ENCODE data around the gene REPS2. TPM values are rescaled to one million over a fixed set of nuclear protein-coding genes. Genes with fewer than 3 reads are reported as not detected.

The REPS2 gene
- total and polyA plus RNA-seq, 4 experiments from 2014 or later: 0.09 to 1.4 (median 0.61) TPM

DNA sequence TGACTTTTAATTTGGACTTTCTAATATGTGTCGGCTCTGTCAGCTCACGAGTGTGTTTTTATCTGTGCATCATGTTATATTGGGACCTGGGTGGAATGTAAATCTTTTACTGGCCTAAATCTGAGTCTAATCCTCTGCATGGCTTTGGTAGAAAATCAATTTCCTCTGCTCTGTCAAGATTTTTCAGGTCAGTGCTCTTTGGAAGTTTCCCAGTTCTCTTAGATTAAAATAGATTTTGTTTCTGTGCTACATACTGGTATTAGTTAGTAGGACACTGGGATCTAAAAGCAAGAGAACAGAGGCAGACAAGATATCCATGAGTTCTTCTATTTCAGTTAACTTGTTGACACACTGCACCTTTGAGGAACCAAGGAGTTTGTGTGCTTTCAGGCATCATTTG is 39.7 kb downstream of the REPS2 start:
- Histone ChIP-seq H3K27me3 (ENCODE audit: insufficient read depth, low read length) (no peaks in the 10 kb centered on the region), H3K9me3 (ENCODE audit: control insufficient read depth in 1 of 2, low read length in 2 of 2) (no peaks in the 10 kb centered on the region), H3K4me3 (ENCODE audit: low read length in 2 of 2) (no peak overlapping the region), H3K36me3 (ENCODE audit: insufficient read depth, low read length) (no peaks in the 10 kb centered on the region), H3K27ac (ENCODE audit: low read depth, low read length) (no peak overlapping the region), H3K4me1 (ENCODE audit: insufficient read depth, low read length) (no peaks in the 10 kb centered on the region)
- intact Hi-C loops (cut with micrococcal nuclease): no loop called here
- no peak overlapping the region for H3K4me3 Mint-ChIP-seq
- H3K9me3 Mint-ChIP-seq: peaks cover 0 to 8% (median 3%) of the 10 kb centered on the region in 8 donors
- no peak overlapping the region for H3K27ac Mint-ChIP-seq
- H3K36me3 Mint-ChIP-seq: peaks cover 0 to 5% of the 10 kb centered on the region in 2 donors
- POLR2A ChIA-PET (ENCODE audit: partially characterized antibody): no interaction called here
- CTCF ChIA-PET (ENCODE audit: partially characterized antibody): no interaction called here
- H3K27me3 Mint-ChIP-seq: peaks cover 0 to 3% of the 10 kb centered on the region in 2 donors
- DNase-seq: no peak
- H3K4me1 Mint-ChIP-seq: no peaks in the 10 kb centered on the region

DNA sequence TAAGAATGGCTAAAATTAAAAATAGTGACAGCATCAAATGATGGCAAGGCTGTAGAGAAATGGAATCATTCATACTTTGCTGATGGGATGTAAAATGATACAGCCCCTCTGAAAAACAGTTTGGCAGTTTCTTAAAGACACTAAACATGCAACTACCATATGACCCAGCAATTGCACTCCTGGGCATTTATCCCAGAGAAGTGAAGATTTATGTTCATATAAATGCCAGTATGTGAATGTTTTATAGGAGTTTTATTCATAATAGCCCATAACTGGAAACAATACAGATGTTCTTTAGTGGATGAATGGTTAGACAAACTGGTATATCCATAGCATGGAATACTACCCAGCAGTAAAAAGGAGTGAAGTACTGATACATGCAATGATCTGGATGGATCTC is 43.3 kb downstream of the REPS2 start:
- Histone ChIP-seq H3K9me3 (ENCODE audit: control insufficient read depth in 1 of 2, low read length in 2 of 2) (no peaks in the 10 kb centered on the region), H3K4me1 (ENCODE audit: insufficient read depth, low read length) (no peaks in the 10 kb centered on the region), H3K27ac (ENCODE audit: low read depth, low read length) (no peak overlapping the region), H3K4me3 (ENCODE audit: low read length in 2 of 2) (no peak overlapping the region), H3K27me3 (ENCODE audit: insufficient read depth, low read length) (no peaks in the 10 kb centered on the region), H3K36me3 (ENCODE audit: insufficient read depth, low read length) (no peaks in the 10 kb centered on the region)
- POLR2A ChIA-PET (ENCODE audit: partially characterized antibody): no interaction called here
- H3K27ac Mint-ChIP-seq: no peak overlapping the region
- no peak for DNase-seq
- H3K4me1 Mint-ChIP-seq: no peaks in the 10 kb centered on the region
- H3K27me3 Mint-ChIP-seq: peaks cover 0 to 3% of the 10 kb centered on the region in 2 donors
- CTCF ChIA-PET (ENCODE audit: partially characterized antibody): no interaction called here
- intact Hi-C loops (cut with micrococcal nuclease): no loop called here
- H3K4me3 Mint-ChIP-seq: no peak overlapping the region
- peaks cover 0 to 4% (median 0%) of the 10 kb centered on the region in 8 donors for H3K9me3 Mint-ChIP-seq
- H3K36me3 Mint-ChIP-seq: no peaks in the 10 kb centered on the region

DNA sequence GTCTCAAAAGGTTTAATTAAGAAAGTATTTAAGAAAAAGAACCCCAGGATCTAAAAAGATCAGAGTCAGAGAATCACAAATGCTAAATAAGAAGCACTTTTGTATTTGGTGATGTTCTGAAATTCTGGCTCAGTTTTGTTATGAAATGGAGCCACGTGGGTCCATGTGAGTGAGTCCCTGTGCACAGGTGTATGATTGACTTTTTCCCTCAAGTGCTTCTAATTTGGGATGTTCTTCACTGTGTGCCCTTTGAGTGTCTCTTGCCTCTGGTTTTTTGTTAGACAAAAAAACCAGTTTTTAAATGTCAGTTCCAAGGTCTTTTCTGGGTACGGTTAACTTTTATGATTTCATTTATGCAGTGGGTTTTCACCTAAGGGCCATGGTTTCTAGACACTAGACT is 44.4 kb downstream of the REPS2 start:
- no peak overlapping the region for H3K27ac Mint-ChIP-seq
- ChIA-PET CTCF (ENCODE audit: partially characterized antibody) (no interaction called here), POLR2A (ENCODE audit: partially characterized antibody) (no interaction called here)
- no peak for DNase-seq
- Histone ChIP-seq H3K9me3 (ENCODE audit: control insufficient read depth in 1 of 2, low read length in 2 of 2) (no peaks in the 10 kb centered on the region), H3K4me3 (ENCODE audit: low read length in 2 of 2) (no peak overlapping the region), H3K27me3 (ENCODE audit: insufficient read depth, low read length) (no peaks in the 10 kb centered on the region), H3K27ac (ENCODE audit: low read depth, low read length) (no peak overlapping the region), H3K4me1 (ENCODE audit: insufficient read depth, low read length) (no peaks in the 10 kb centered on the region), H3K36me3 (ENCODE audit: insufficient read depth, low read length) (no peaks in the 10 kb centered on the region)
- no peak overlapping the region for H3K4me3 Mint-ChIP-seq
- peaks cover 0 to 3% of the 10 kb centered on the region in 2 donors for H3K27me3 Mint-ChIP-seq
- H3K36me3 Mint-ChIP-seq: no peaks in the 10 kb centered on the region
- intact Hi-C loops (cut with micrococcal nuclease): no loop called here
- peaks cover 0 to 4% (median 0%) of the 10 kb centered on the region in 8 donors for H3K9me3 Mint-ChIP-seq
- no peaks in the 10 kb centered on the region for H3K4me1 Mint-ChIP-seq

DNA sequence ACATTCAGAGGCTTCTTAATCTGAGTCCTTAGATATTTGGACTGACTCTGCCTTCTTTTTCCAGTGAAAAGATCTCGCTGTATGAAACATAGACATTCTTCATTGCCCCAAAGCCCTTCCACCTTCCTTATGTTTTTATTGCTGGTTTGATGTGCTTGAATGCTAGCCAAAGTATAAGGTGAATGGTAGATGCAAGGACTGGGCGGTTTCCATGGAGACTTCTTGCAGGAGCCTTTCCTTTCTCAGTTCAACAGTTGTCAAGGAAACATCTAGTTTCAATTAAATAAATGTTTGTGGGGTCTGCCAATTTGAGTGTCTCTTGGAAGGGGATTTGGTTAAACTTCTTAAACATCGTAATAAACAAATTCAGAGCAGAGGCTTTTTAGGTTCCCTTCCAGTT is 46.0 kb downstream of the REPS2 start:
- peaks cover 0 to 3% of the 10 kb centered on the region in 2 donors for H3K27me3 Mint-ChIP-seq
- Histone ChIP-seq H3K9me3 (ENCODE audit: control insufficient read depth in 1 of 2, low read length in 2 of 2) (no peaks in the 10 kb centered on the region), H3K27me3 (ENCODE audit: insufficient read depth, low read length) (no peaks in the 10 kb centered on the region), H3K27ac (ENCODE audit: low read depth, low read length) (no peak overlapping the region), H3K4me3 (ENCODE audit: low read length in 2 of 2) (no peak overlapping the region), H3K36me3 (ENCODE audit: insufficient read depth, low read length) (no peaks in the 10 kb centered on the region), H3K4me1 (ENCODE audit: insufficient read depth, low read length) (no peaks in the 10 kb centered on the region)
- no peak overlapping the region for H3K27ac Mint-ChIP-seq
- ChIA-PET POLR2A (ENCODE audit: partially characterized antibody) (no interaction called here), CTCF (ENCODE audit: partially characterized antibody) (no interaction called here)
- DNase-seq: no peak
- intact Hi-C loops (cut with micrococcal nuclease): no loop called here
- peaks cover 0 to 4% (median 0%) of the 10 kb centered on the region in 8 donors for H3K9me3 Mint-ChIP-seq
- H3K4me1 Mint-ChIP-seq: no peaks in the 10 kb centered on the region
- H3K4me3 Mint-ChIP-seq: no peak overlapping the region
- no peaks in the 10 kb centered on the region for H3K36me3 Mint-ChIP-seq

DNA sequence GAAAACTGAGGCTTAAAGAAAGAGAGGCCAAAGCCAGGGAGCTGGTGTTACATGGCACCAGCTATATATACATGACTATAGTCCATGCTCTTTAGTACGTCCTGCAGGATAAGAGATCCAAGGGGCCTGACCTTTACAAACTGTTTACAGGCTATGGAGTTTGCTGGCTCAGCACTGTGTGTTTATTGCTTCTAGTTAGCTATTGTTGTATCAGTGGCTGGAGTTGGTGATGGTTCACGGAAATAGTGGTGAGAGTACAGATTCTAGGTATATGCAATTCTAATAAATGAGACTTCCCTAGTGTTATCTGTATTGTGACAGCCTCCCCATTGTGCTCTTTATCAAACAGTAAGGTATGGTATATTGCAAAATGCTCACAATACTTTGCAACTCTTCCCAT is 46.5 kb downstream of the REPS2 start:
- H3K9me3 ChIP-seq (ENCODE audit: control insufficient read depth in 1 of 2, low read length in 2 of 2): no peaks in the 10 kb centered on the region
- DNase-seq: no peak
- H3K9me3 Mint-ChIP-seq: peaks cover 0 to 2% (median 0%) of the 10 kb centered on the region in 8 donors
- intact Hi-C loops (cut with micrococcal nuclease): no loop called here
- H3K4me1 Mint-ChIP-seq: no peaks in the 10 kb centered on the region
- H3K27ac ChIP-seq (ENCODE audit: low read depth, low read length): no peak overlapping the region
- no peaks in the 10 kb centered on the region for H3K27me3 ChIP-seq (ENCODE audit: insufficient read depth, low read length)
- H3K27me3 Mint-ChIP-seq: peaks cover 0 to 3% of the 10 kb centered on the region in 2 donors
- H3K36me3 Mint-ChIP-seq: no peaks in the 10 kb centered on the region
- H3K27ac Mint-ChIP-seq: no peak overlapping the region
- CTCF ChIA-PET (ENCODE audit: partially characterized antibody): no interaction called here
- no peaks in the 10 kb centered on the region for H3K4me1 ChIP-seq (ENCODE audit: insufficient read depth, low read length)
- POLR2A ChIA-PET (ENCODE audit: partially characterized antibody): no interaction called here
- no peak overlapping the region for H3K4me3 Mint-ChIP-seq
- no peak overlapping the region for H3K4me3 ChIP-seq (ENCODE audit: low read length in 2 of 2)
- no peaks in the 10 kb centered on the region for H3K36me3 ChIP-seq (ENCODE audit: insufficient read depth, low read length)

DNA sequence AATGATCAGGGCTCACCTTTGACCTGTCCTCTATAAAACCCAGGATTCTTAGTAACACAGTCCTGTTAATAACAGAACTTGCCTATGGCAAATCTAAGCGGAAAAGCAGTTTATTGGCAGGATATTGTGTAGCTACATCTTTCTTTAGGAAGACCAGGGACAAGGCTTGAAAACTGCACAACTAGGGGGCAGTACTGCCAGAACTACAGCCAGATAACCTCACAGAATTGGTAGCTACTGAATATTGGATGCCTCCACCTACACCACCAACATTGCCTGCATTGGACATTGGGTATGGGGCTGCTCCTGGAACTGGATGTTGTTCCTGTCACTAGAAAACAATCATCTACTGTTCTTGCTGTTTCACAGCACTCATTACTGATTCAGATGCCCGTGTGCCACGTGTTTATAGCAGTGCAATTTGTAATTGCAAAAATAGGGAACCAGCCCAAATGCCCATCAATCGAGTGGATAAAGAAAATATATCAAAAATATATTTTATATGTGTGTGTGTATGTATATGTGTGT is 47.4 kb downstream of the REPS2 start:
- no peaks in the 10 kb centered on the region for H3K4me1 Mint-ChIP-seq
- CTCF ChIA-PET (ENCODE audit: partially characterized antibody): no interaction called here
- no peaks in the 10 kb centered on the region for H3K9me3 Mint-ChIP-seq

DNA sequence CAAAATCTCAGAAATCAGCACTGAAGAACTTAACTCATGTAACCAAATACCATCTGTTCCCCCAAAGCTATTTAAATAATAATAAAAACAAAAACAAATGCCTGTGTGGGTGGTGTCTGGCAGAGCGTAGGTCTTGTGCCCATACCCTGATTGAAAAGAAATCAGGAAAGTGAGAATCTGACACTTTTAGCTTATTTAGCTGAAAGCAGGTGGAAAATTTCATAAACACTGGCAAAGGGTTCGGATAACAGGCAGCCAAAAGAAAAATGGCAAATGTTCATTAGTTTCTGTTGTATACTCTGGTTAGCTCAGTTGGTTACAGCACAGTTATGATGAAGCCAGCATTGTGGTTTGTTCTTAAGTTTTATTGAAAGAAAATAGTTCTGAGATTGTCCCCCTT is 48.3 kb downstream of the REPS2 start:
- Histone ChIP-seq H3K27ac (ENCODE audit: low read depth, low read length) (no peak overlapping the region), H3K4me1 (ENCODE audit: insufficient read depth, low read length) (no peaks in the 10 kb centered on the region), H3K9me3 (ENCODE audit: control insufficient read depth in 1 of 2, low read length in 2 of 2) (no peaks in the 10 kb centered on the region), H3K36me3 (ENCODE audit: insufficient read depth, low read length) (no peaks in the 10 kb centered on the region), H3K4me3 (ENCODE audit: low read length in 2 of 2) (no peak overlapping the region), H3K27me3 (ENCODE audit: insufficient read depth, low read length) (no peaks in the 10 kb centered on the region)
- DNase-seq: no peak
- intact Hi-C loops (cut with micrococcal nuclease): no loop called here
- ChIA-PET CTCF (ENCODE audit: partially characterized antibody) (interaction anchor here (0.8 kb wide), 1 partner anchor 52 kb away, joined by 3 read pairs; no protein-coding TSS in a partner anchor), POLR2A (ENCODE audit: partially characterized antibody) (no interaction called here)
- Mint-ChIP-seq H3K9me3 (no peaks in the 10 kb centered on the region), H3K4me3 (no peak overlapping the region), H3K27ac (no peak overlapping the region), H3K27me3 (peaks cover 0 to 3% of the 10 kb centered on the region in 2 donors), H3K4me1 (no peaks in the 10 kb centered on the region), H3K36me3 (no peaks in the 10 kb centered on the region)

More for the DNA sequence above, 47.4 kb downstream of the REPS2 start:
- Mint-ChIP-seq H3K4me3 (no peak overlapping the region), H3K27ac (no peak overlapping the region), H3K36me3 (no peaks in the 10 kb centered on the region), H3K27me3 (peaks cover 0 to 3% of the 10 kb centered on the region in 2 donors)
- H3K9me3 ChIP-seq (ENCODE audit: control insufficient read depth in 1 of 2, low read length in 2 of 2): no peaks in the 10 kb centered on the region
- H3K4me1 ChIP-seq (ENCODE audit: insufficient read depth, low read length): no peaks in the 10 kb centered on the region
- no peaks in the 10 kb centered on the region for H3K36me3 ChIP-seq (ENCODE audit: insufficient read depth, low read length)
- no peak for DNase-seq
- POLR2A ChIA-PET (ENCODE audit: partially characterized antibody): no interaction called here
- no peak overlapping the region for H3K27ac ChIP-seq (ENCODE audit: low read depth, low read length)
- H3K27me3 ChIP-seq (ENCODE audit: insufficient read depth, low read length): no peaks in the 10 kb centered on the region
- intact Hi-C loops (cut with micrococcal nuclease): no loop called here
- H3K4me3 ChIP-seq (ENCODE audit: low read length in 2 of 2): no peak overlapping the region

DNA sequence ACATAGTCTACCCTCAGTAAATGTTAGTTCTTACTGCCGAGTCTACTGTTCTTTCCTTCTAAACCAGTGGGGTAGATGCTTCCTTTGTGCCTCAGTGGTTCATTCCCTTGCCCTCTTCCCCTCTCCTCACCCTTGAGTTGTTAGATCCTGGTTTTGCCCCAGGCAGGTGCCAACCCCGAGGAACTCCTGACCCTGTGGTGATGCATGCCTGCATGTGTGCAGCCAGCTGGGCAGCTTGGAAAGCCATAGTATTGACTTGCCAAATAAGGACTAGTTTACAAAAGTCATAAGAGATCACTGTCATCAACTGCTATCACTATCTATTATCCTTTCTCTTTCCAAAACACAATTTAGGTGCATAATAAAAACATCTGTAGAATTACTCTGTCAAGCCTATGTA is 50.9 kb downstream of the REPS2 start:
- intact Hi-C loops (cut with micrococcal nuclease): no loop called here
- no peak overlapping the region for H3K4me3 Mint-ChIP-seq
- H3K9me3 ChIP-seq (ENCODE audit: control insufficient read depth in 1 of 2, low read length in 2 of 2): no peaks in the 10 kb centered on the region
- H3K27me3 ChIP-seq (ENCODE audit: insufficient read depth, low read length): no peaks in the 10 kb centered on the region
- no peaks in the 10 kb centered on the region for H3K36me3 Mint-ChIP-seq
- no peaks in the 10 kb centered on the region for H3K4me1 Mint-ChIP-seq
- ChIA-PET CTCF (ENCODE audit: partially characterized antibody) (no interaction called here), POLR2A (ENCODE audit: partially characterized antibody) (no interaction called here)
- peaks cover 0 to 2% of the 10 kb centered on the region in 2 donors for H3K27me3 Mint-ChIP-seq
- H3K27ac ChIP-seq (ENCODE audit: low read depth, low read length): no peak overlapping the region
- no peaks in the 10 kb centered on the region for H3K4me1 ChIP-seq (ENCODE audit: insufficient read depth, low read length)
- no peak overlapping the region for H3K4me3 ChIP-seq (ENCODE audit: low read length in 2 of 2)
- no peaks in the 10 kb centered on the region for H3K9me3 Mint-ChIP-seq
- H3K36me3 ChIP-seq (ENCODE audit: insufficient read depth, low read length): no peaks in the 10 kb centered on the region
- no peak overlapping the region for H3K27ac Mint-ChIP-seq
- DNase-seq: no peak
